Measurements from ENCODE around the gene HS3ST6.
A peak's percentile ranks its signal among the peaks of the same experiment; 100 is the strongest.
"Not testable (repeated sequence)": the region's sequence is repeated elsewhere in the genome, so short reads cannot be mapped to it uniquely, and the experiment has no call there.

The HS3ST6 gene

DNA sequence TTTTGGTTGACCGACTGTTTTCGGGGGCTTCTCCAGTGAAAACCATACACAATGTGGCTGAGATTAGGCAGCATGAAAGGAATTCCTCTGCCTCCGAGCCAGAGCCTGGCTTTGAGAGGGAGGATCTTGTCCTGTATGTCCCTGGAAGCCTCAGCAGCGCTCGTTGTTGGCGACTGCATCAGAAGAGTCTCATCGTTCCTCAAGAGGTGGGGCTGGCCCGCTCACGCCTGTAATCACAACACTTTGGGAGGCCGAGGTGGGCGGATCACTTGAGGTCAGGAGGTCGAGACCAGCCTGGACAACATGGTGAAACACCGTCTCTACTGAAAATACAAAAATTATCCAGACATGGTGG is 15.0 kb downstream of the HS3ST6 start:
- TF ChIP-seq CTCF (IDR thresholded peaks at IDR 0.05; ENCODE audit: insufficient read depth, low read depth, low read length, missing control alignments): no peak
- no peak overlapping the region for H3K4me3 ChIP-seq (ENCODE audit: low read length)
- DNase-seq (ENCODE audit: low read depth): no peak

- no peak for DNase-seq (ENCODE audit: low read depth)
- no peak overlapping the region for H3K4me3 ChIP-seq (ENCODE audit: low read length)
- no peak for TF ChIP-seq CTCF (IDR thresholded peaks at IDR 0.05; ENCODE audit: insufficient read depth, low read depth, low read length, missing control alignments)
Observed at GRCh38 chr16:1902547-1903219, 15.5 kb downstream of the HS3ST6 start.

GRCh38 chr16:1900452-1900774 is 17.8 kb downstream of the HS3ST6 start:
- no peak for TF ChIP-seq CTCF (IDR thresholded peaks at IDR 0.05; ENCODE audit: insufficient read depth, low read depth, low read length, missing control alignments)
- no peak for DNase-seq (ENCODE audit: low read depth)
- no peak overlapping the region for H3K4me3 ChIP-seq (ENCODE audit: low read length)

GRCh38 chr16:1899641-1900451 is 18.4 kb downstream of the HS3ST6 start:
- no peak overlapping the region for H3K4me3 ChIP-seq (ENCODE audit: low read length)
- TF ChIP-seq CTCF (IDR thresholded peaks at IDR 0.05; ENCODE audit: insufficient read depth, low read depth, low read length, missing control alignments): no peak
- DNase-seq (ENCODE audit: low read depth): peak; percentile 76

DNA sequence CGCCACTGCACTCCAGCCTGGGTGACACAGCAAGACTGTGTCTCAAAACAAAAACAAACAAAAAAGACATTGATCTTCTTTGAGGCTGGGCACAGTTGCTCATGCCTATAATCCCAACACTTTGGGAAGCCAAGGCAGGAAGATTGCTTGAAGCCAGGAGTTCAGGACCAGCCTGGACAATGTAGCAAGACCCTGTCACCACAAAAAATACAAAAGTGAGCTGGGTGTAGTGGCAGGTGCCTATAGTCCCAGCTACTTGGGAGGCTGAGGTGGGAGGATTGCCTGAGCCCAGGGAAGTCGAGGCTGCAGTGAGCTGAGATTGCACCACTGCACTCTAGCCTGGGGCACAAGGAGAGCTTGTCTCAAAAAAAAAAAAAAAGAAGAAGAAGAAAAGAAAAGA is 20.5 kb downstream of the HS3ST6 start:
- not testable (repeated sequence) for H3K4me3 ChIP-seq (ENCODE audit: low read length); DNase-seq (ENCODE audit: low read depth)

- no peak for DNase-seq (ENCODE audit: low read depth)
- no peak overlapping the region for H3K4me3 ChIP-seq (ENCODE audit: low read length)
- no peak for TF ChIP-seq CTCF (IDR thresholded peaks at IDR 0.05; ENCODE audit: insufficient read depth, low read depth, low read length, missing control alignments)
Observed at GRCh38 chr16:1895949-1896675, 22.1 kb downstream of the HS3ST6 start.

- no peak overlapping the region for H3K4me3 ChIP-seq (ENCODE audit: low read length)
- no peak for TF ChIP-seq CTCF (IDR thresholded peaks at IDR 0.05; ENCODE audit: insufficient read depth, low read depth, low read length, missing control alignments)
- no peak for DNase-seq (ENCODE audit: low read depth)
Observed at GRCh38 chr16:1895068-1895467, 23.1 kb downstream of the HS3ST6 start.
